ENCODE results near the gene SYNC.
"Not testable (repeated sequence)": the region's sequence is repeated elsewhere in the genome, so short reads cannot be mapped to it uniquely, and the experiment has no call there.

Gene SYNC

DNA sequence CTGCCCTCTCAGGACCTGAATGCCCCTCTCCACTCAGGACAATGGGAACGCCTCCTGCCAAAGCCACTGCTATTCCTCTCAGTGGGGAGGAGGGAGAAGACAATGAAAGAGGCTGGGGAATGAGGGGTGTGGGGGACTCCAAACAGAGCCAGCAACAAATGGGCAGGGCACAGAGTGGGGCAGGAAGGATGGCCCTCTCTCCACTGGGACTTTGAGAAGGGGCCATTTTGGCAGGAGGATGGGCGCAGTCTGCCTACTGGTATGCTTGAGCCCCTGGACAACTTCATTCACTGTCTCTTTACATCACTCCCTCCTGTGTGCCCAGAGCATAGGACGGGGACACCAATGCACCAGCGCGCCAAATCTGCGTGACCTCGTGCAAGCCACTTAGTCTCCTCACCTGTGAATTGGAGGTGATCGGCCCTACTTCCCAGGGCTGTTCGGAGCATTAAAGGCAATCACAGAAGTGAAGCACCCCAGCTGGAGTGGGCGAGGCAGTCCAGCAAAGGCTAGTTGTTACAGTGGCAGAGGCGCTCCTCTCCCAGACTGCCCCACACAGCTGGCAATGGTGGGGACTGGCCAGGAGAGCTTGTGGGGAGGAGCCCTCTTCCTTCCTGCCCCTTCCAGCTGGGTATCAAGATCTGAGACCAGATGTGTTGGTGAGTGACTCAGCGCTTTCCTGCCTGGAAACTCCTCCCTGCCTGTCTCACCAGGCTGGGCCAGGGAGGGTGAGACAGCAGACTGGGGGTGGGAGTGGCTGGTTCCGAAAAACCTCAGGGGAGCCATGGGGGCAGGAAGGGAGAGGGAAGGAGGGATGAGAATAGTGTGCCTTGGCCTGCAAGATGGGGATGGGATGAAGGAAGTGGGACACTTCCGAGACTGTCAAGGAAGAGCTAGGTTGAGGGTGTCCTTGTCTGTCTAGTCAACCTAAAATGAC lies 22.4 kb upstream of the SYNC start:
- DNase-seq = peak; percentile 76

DNA sequence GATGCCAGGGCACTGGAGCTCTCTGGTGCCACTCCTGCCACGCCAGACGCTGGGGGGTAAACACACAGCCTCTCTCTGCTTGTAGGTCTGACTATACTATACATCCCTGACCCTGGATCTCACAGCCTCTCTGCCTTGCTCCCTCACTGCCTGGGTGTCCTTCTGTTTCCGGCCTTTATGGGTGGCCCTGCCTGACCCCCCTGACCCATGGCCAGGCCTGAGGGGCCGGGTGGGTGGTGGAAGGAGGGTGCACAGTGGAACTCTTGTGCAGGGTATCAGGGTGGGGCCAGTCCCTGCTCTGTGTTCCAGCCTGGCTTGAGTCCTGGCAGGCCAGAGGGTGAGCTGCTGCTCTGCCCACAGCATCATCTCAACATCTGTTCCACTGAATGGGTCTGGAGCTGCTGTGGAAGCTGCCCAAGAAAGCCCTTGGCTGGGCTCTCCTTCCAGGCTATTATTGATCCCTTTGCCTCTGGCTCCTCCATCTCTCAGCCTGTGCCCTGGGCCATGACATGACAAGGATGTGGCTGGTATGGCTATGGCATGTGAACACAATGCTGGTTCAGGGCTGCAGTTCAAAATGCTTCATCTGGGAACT lies 17.2 kb upstream of the SYNC start:
- DNase-seq = no peak

DNA sequence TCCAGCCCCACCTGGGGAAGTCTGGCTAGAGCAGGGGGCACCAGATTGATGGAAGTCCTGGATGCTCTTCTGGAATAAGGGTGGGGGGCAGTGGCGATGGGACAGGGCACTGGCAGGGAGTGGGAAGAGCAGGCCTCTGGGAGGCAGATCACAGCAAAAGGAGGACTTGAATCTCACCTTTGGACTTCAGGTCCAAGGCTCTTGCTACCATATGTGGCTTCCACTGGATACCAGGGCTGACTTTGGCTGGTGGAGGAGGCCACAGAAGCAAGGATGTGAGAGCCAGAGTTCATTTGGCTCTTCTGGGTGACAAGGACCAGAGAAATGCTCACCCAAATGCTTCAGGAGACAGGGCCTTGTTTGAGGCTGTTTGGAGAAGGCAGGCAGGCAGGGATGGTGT lies 16.0 kb upstream of the SYNC start:
- DNase-seq = no peak

DNA sequence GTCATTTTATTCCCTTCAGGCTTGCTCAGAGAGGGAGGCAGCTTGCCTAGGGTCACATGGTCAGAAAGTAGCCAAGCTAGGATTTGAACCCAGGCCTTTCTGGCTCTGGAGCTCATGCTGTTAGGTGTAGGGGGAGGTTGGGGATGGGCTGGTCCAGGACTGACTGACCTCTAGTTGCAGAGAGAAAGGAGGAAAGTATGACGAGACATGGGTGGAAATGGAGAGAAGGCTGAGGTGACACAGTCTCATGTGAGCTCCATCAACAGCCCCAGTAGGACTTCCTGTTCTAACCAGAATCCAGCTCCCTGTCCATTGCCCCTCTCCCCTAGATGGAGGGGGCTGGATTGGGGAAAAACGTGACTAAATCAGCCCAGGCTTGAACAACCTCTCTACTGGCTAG lies 15.5 kb upstream of the SYNC start:
- DNase-seq = no peak

DNA sequence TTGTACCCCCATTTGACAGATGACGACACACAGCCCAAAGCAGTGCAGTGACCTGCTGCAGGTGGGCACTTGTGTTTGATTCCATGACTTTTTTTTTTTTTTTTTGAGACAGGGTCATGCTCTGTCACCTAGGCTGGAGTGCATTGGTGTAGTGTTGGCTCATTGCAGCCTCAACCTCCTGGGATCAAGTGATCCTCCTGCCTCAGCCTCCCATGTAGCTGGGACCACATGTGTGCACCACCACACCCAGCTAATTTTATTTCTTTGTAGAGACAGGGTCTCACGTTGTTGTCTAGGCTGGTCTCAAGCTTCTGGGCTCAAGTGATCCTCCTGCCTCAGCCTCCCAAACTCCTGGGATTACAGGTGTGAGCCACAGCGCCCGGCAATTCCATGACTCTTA lies 14.9 kb upstream of the SYNC start:
- no peak for DNase-seq

DNA sequence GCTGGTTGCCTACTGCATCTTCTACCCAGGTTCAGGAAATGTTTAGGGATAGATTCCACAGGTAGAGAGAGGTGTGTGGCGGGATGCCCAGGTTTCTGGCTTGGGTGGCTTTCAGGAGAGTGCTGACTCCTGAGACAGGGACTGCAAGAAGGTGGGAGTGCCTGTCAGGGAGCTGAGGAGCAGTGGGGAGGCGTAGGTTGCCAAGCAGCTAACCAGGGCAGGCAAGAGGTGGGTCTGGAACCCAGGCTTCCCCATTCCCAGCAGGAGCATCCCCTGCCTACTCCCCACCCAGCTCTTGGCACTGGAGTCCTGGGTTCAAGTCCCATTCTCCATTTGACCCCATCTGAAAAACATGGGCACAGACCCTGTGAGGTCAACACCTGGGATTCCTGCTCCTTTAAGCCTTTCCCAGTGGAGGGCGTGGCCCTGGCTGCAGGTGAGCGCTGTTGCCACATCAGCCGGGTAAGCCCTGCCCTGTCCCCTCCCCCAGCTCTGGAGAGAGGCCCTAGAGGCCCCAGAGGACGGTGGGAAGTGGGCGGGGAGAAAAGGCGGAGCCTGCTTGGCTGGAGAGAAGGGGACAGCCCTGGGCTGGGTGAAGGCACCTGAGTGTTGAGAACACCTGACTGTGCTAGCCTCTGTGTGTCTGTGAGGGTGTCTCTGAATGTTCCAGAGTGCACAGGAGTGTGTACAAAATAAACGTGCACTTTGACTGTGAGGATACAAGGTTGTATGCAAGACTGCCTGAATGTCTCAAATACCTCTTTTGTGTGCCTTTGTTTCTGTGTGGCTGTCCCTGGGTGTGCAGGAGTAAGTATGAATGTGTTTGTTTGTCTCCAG lies 14.0 kb upstream of the SYNC start:
- DNase-seq = no peak

DNA sequence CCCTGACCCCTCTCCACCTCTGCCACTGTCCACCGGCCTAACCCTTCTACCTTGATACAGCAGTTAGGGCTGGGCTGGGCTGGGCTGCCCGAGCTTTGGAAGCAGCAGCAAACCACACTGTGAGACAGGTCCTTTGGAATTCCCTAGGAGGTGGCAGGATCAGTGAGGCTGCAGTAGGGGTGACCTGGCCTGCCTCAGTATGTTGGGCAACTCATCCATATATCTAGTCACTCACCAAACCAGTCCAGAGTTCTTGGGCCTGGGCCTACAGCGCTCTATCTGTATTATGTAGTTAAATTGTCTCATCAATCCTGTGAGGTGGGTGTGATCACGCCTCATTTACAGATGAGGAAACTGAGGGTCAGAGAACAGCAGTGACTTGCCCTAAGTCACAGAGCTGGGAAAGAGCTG lies 13.3 kb upstream of the SYNC start:
- no peak for DNase-seq

DNA sequence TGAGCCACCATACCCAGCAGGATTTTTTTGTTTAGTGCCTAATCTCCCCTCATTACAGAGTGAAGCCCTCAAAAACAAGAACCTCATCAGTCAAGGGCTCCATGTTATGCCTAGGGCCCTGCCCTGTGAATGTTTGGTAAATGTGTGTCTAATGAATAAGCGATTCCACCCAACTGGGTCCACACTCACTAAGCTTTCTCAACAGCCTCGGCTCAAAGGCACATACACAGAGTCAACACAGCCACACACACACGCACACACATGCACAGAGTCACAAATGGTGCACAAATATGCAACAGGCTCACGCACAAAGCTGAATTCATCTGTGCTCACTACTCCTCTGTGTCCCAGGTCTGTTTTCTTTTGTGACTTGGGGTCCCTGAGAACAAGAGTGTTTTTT lies 11.7 kb upstream of the SYNC start:
- DNase-seq = no peak

DNA sequence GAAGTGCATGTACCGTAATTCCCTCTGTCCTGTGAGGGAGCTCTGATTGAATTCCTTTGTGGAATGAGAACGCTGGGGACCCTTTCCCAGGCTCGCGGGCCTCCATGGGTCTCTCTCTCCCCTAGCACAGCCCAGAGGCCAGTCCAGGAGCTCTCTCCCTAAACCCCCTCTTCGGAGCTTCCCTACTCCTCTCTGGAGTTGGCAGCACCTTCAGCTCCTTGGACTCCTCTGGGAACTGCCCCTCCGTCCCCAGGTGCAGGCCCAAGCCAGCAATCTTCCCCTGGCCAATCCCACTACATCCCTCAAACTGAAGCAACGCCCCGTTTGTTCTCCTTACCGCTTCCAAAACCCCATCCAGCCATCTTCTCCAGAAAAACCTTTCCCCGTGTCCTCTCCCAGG lies 10.5 kb upstream of the SYNC start:
- DNase-seq = no peak

DNA sequence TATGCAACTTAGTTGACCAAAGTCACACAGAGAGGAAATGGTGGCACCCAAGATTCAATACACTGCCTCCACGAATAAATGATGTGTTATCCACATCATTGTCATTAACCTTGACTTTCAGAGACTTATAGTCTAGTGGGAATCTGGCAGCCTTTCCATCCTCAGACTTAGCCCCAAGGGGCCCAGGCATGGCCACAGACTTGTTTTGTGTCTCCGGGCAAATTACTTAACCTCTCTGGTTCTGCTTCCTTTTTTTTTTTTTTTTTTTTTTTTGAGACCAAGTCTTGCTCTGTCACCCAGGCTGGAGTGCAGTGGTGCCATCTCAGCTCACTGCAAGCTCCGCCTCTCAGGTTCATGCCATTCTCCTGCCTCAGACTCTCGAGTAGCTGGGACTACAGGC lies 8.7 kb upstream of the SYNC start:
- DNase-seq = peak; percentile 75

DNA sequence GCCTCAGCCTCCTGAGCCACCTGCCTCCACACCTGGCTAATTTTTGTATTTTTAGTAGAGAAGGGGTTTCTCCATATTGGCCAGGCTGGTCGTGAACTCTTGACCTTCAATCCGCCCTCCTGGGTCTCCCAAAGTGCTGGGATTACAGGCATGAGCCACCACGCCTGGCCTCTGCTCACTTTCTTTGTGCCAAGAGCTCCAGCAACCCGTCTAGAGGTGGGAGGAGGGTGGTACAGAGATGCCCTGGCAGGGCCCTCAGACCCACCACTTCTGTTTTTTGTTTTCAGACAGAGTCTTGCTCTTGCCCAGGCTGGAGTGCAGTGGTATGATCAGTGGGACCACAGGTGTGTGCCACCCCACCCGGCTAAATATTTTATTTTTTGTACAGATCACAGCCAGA lies 6.9 kb upstream of the SYNC start:
- no peak for DNase-seq

DNA sequence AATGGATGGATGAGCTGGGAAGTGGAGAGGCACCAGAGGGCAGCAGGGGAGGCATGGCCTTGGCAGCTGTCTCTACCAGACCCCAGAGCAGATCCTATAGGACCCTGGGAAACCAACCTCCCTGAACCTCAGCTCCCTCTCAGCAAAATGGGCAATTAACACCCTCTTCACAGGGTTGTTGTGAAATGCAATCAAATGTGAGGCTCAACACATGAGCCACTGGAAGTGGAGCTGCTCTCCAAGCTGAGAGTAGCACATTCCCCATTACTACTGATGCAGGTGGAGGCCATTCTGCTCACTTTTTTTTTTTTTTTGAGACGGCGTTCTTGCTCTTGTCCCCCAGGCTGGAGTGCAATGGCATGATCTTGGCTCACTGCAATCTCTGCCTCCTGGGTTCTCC lies 6.5 kb upstream of the SYNC start:
- DNase-seq = no peak

DNA sequence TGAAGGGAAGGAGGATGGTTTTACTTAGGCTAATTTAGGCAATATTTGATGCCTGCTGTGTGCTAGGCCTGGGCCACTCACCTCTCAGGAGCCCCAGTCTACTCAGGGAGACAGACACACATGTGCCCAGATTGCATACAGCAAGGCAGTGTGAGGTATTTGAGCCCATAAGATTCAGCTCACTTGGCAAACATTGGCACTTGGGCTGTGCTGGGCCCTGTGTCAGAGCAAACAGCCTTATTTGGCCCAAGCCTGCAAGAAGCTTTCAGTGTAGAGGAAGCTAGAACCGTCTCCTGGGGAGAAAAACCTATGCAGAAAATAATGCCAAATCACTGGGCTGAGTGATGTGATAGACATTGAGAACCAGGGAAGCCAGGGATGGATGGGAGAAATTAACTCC lies 3.9 kb upstream of the SYNC start:
- DNase-seq = no peak

DNA sequence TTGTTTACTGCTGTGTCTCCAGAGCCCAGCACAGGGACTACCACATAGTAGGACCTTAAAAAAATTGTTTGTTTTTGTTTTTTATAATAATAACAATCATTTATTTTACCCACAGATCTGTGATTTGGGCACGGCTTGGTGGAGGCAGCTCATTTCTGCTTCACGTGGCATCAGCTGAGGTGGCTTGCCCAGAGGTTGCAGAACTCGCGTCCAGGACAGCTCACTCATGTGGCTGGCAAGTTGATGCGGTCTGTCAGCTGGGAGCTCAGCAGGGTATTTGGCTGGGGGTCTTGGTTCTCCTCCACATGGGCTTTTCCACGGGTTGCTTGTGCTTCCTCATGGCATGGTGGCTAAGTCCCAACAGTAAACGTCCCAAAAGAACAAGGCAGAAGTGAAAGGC lies 2.9 kb upstream of the SYNC start:
- DNase-seq = no peak

DNA sequence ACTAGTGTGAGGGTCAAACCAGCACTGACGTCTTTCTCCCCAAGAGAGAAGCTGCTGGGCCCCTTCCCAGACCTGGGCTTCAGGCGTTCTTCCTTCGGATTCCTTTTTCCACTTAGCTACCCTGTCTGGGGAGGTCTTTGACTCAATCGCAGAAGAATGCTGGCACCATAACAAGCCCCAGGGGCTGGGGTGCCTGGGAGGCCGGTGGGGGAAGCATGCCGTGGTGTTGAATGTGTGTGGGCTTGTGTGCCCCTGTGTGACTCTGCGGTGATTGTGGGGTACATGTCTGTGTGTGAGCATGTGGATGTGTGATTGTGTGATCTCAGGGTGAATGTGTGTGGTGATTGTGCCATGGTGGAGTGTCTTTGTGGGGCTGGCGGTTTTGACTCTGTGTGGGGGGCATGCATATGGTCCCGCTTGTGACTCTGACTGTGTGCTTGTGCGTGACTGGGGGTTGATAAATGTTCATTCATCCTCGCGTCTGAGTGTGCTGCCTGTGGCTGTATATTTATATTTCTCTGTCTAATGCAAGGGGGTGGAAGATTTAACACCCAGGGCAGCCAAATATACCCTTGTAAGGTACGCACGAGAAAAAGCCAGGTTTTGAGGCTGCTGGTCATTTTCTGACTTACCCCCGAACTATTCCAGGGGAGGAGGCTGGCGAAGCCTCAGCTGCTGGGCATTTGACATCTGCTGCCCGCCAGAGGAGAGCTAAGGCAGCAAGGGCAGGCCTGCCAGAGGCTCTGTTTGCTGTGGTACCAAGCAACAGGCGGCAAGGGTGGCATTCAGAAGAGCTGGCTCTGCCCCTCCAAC lies 1.1 kb upstream of the SYNC start:
- no peak for DNase-seq

DNA sequence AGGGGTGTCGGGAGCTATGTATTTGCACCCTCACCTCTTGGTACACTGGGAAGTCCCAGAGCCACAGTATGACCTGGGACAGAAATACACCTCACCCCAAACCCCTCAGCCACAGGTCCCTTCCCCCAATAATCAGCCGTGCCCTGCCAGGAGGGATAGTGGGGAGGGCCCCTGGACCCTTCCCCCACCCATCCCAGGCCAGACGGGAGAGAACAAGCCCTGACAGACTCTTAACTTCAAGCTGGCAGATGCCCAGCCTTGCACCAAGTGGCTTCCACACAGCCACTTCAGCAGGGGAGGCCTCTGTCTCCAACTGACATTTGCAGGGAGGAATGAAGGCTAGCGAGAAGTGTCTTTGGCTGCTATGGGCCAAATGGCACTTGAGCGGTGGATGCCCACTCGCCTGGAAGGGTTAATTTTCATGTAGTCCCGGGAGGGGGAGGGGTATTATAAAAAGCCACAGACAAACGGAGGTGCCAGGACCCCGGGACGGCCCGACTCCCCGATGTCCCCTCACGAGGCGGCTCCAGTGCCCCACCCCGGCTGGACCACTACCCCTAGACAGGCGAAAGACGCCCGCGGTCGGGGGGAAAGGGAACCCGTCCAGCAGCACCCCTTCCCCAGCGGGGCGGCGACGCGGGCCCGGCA lies 495 bp downstream of the SYNC start:
- DNase-seq = no peak

DNA sequence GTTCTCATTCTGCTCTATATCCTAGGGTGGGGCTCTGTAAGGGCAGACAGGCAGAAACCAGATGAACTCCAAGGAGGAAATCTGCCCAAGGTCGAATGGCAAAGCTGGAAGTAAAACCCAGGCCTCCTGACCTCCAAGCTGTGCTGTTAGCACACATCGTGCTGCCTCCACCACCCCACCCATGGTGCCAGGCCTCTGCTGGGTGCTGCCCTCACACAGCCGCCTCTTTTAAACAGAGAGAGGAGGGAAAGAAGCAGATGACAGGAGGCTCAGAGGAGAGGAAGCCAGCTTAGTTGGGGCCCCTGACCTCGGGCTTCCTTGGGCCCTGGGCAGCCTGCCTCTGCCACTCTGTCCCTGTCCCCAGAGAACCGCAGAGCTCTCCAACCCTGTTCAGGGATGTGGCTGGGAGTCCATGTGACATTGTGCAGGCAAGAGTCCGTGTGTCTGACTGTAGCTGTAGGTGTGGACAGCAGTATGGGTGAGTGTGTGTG lies 1.1 kb downstream of the SYNC start:
- no peak for DNase-seq

DNA sequence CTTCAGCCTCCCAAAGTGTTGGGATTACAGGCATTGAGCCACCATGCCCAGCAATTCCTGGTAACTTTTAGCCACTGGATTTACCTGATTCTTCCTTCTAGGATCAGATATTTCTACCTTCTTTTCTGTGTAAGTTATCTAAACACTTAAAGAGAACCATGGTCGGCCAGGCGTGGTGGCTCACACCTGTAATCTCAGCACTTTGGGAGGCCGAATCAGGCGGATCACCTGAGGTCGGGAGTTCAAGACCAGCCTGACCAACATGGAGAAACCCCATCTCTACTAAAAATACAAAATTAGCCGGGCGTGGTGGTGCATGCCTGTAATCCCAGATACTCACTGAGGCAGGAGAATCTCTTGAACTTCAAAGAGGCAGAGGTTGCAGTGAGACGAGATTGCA lies 5.6 kb downstream of the SYNC start:
- DNase-seq = not testable (repeated sequence)

DNA sequence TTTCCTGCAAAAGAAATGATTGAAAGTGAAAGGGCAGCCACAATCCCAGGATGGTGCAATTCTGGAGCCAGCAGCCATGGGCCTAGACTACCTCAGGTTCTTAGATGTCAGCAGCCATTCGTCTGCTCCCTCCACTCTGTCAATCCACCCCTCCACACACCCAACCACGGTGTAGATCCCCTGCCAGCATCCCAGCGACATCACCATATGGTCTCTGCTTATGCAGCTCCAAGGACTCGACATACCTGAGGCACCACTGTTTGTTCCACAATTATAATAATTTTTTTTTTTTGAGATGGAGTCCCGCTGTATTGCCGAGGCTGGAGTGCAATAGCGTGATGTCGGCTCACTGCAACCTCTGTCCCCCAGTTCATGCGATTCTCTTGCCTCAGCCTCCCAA lies 6.5 kb downstream of the SYNC start:
- no peak for DNase-seq

DNA sequence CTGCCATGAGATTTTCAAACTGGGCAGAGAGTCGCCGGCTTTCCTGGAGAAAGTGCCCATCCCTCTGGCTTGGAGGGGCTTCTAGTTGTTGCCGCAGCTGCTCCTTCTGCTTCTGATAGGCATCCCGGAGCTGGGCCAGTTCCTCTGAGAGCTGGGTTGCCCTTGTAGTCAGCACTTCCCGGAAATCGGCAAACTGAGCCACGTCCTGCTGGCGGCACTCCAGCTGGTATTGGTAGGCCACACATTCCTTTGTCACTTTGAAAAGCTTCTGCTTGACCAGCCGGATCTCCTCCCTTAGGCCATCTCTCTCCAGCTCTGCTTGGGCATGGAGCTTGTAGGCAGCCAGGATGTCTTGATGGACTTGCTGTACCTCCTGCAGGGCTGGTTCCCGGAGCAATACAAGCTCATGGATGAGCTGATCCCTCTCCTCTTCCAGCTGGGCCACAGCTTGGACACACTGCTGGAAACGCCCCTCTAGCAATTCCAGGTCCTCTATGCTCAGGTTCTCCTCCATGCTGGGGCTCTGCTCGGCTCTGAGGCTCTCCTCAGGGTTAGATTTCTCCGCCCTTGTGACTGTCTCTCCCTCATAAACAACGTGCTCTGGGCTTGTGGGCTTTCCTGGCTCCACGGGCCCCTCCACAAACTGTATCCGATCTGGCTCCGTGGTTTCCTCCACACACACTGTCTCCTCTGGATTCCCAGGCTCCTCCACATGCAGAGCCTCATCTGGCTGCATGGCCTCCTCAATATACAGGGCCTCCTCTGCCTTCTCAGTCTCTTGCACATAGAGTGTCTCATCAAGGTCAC lies 7.3 kb downstream of the SYNC start:
- peak; percentile 79 for DNase-seq

DNA sequence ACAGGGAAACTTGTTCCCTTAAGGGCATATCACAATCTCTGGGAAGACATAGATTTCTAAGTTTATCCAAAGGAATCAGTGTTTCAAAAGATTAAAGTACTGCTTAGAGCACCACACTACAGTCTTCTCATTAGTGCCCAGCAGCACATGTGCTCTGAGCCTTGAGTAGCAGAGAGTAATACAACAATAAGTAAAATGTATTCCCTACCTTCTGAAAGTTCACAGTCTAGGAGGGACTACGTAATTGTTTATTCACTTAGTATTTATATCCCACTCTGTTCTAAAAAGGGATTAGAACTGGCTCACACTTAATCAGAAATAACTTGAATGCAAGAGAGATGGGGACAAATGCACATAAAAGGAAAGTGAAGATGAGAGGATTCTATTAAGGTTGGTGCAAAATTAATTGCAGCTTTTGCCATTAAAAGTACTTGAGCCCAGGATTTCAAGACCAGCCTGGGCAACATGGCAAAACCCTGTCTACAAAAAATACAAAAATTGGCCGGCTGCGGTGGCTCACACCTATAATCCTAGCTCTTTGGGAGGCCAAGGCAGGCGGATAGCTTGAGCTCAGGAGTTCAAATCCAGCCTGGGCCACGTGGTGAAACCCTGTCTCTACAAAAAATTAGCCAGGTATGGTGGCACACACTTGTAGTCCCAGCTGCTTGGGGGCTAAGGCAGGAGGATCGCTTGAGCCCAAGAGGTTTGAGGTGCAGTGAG lies 9.0 kb downstream of the SYNC start:
- DNase-seq = no peak
